ENCODE data around the gene OPN1MW2.
"Not testable (repeated sequence)": the region's sequence is repeated elsewhere in the genome, so short reads cannot be mapped to it uniquely, and the experiment has no call there.

- TF ChIP-seq CTCF (IDR thresholded peaks at IDR 0.05; ENCODE audit: low read depth, low read length, missing input control); ATF3 (IDR thresholded peaks at IDR 0.05); MAX (IDR thresholded peaks at IDR 0.05): not testable (repeated sequence)
Observed at GRCh38 chrX:154194316-154194715, 25.2 kb upstream of the OPN1MW2 start.

All from liver (tissue), 3 donors.